ENCODE data around the gene BPIFA1. TPM values are rescaled to one million over a fixed set of nuclear protein-coding genes. Genes with fewer than 3 reads are reported as not detected.

The BPIFA1 gene
- total and polyA plus RNA-seq, 4 donors, result not detected

DNA sequence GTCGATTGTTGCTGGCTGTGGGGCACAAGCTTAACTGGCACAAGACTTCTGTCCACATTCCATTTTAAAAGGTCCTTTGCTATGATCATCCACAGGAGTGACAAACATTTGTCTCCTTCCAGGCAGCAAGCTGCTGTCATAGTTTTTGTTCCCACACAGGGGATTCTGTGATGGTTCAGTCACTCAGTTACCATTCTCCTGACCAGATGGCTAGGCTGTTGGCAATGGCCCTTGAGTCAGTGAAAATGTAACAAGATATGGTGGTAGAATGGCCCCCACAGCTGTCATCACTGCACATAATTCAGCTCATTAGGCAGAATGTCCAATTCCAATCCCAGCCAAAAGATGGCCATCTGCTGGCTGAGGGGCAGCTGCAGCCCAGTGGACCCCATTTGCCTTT is 13.7 kb downstream of the BPIFA1 start:
- no peak overlapping the region for H3K9ac ChIP-seq (ENCODE audit: low read depth in 1 of 2, low read length in 2 of 2)
- H3K4me3 ChIP-seq (ENCODE audit: low read depth in 1 of 3, low read length in 3 of 3), result no peak overlapping the region
- 92% methylated on average over 1 of the region's 1 CpG for WGBS
- no peak for DNase-seq (ENCODE audit: low spot score)
- H3K9me3 ChIP-seq (ENCODE audit: control insufficient read depth in 4 of 4, low read length in 3 of 4), result no peaks in the 10 kb centered on the region
- H3K27me3 ChIP-seq (ENCODE audit: control insufficient read depth in 4 of 4, insufficient read depth in 4 of 4, low read length in 3 of 4), result no peaks in the 10 kb centered on the region
- H3K36me3 ChIP-seq (ENCODE audit: control insufficient read depth in 4 of 4, insufficient read depth in 3 of 4, low read depth in 1 of 4, low read length in 3 of 4), result no peaks in the 10 kb centered on the region
- no peak overlapping the region for H3K27ac ChIP-seq (ENCODE audit: low read depth in 1 of 2, low read length in 2 of 2)
- no peaks in the 10 kb centered on the region for H3K4me1 ChIP-seq (ENCODE audit: control insufficient read depth in 4 of 4, insufficient read depth in 4 of 4, low read length in 3 of 4)
- TF ChIP-seq, protein P1, sequence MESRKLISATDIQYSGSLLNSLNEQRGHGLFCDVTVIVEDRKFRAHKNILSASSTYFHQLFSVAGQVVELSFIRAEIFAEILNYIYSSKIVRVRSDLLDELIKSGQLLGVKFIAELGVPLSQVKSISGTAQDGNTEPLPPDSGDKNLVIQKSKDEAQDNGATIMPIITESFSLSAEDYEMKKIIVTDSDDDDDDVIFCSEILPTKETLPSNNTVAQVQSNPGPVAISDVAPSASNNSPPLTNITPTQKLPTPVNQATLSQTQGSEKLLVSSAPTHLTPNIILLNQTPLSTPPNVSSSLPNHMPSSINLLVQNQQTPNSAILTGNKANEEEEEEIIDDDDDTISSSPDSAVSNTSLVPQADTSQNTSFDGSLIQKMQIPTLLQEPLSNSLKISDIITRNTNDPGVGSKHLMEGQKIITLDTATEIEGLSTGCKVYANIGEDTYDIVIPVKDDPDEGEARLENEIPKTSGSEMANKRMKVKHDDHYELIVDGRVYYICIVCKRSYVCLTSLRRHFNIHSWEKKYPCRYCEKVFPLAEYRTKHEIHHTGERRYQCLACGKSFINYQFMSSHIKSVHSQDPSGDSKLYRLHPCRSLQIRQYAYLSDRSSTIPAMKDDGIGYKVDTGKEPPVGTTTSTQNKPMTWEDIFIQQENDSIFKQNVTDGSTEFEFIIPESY (IDR thresholded peaks at IDR 0.05), result no peak
- TF ChIP-seq YY1 (IDR thresholded peaks at IDR 0.05), result no peak
- no peak for TF ChIP-seq GABPA (IDR thresholded peaks at IDR 0.05 in 1 of 2, conservative IDR thresholded peaks at IDR 0.05 in 1 of 2)
- no peak for TF ChIP-seq RAD21 (IDR thresholded peaks at IDR 0.05)
- no peak for TF ChIP-seq JUND (IDR thresholded peaks at IDR 0.05)
- TF ChIP-seq, protein P2, sequence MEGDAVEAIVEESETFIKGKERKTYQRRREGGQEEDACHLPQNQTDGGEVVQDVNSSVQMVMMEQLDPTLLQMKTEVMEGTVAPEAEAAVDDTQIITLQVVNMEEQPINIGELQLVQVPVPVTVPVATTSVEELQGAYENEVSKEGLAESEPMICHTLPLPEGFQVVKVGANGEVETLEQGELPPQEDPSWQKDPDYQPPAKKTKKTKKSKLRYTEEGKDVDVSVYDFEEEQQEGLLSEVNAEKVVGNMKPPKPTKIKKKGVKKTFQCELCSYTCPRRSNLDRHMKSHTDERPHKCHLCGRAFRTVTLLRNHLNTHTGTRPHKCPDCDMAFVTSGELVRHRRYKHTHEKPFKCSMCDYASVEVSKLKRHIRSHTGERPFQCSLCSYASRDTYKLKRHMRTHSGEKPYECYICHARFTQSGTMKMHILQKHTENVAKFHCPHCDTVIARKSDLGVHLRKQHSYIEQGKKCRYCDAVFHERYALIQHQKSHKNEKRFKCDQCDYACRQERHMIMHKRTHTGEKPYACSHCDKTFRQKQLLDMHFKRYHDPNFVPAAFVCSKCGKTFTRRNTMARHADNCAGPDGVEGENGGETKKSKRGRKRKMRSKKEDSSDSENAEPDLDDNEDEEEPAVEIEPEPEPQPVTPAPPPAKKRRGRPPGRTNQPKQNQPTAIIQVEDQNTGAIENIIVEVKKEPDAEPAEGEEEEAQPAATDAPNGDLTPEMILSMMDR (IDR thresholded peaks at IDR 0.05; ENCODE audit: low read depth, low read length, missing input control), result no peak
- no peak for TF ChIP-seq MAX (IDR thresholded peaks at IDR 0.05)
- no peak for TF ChIP-seq TAF1 (conservative IDR thresholded peaks at IDR 0.05)
- TF ChIP-seq NR2F2 (IDR thresholded peaks at IDR 0.05), result no peak
- no peak for TF ChIP-seq HNF4G (IDR thresholded peaks at IDR 0.05)
- no peak for TF ChIP-seq EGR1 (IDR thresholded peaks at IDR 0.05; ENCODE audit: low read depth in 2 of 2)
- TF ChIP-seq RXRA (IDR thresholded peaks at IDR 0.05), result no peak
- TF ChIP-seq FOXA1 (IDR thresholded peaks at IDR 0.05), result no peak
- TF ChIP-seq HNF4A (conservative IDR thresholded peaks at IDR 0.05), result no peak
- no peak for TF ChIP-seq FOXA2 (IDR thresholded peaks at IDR 0.05)
- no peak for TF ChIP-seq SP1 (IDR thresholded peaks at IDR 0.05)
- no peak for TF ChIP-seq ATF3 (IDR thresholded peaks at IDR 0.05)
- TF ChIP-seq REST (IDR thresholded peaks at IDR 0.05), result no peak
